HG03558 (cell line): ENCODE measurements around the gene TMA7B.
"Not testable (repeated sequence)": the region's sequence is repeated elsewhere in the genome, so short reads cannot be mapped to it uniquely, and the experiment has no call there.

Source experiments
- ATAC-seq: cut with Tn5 transposase; IDR thresholded peaks from one replicate; pipeline ENCODE4 v1.9.1; 2021; ENCODE audit warnings: moderate number of reproducible peaks; ENCODE audit not compliant: unreplicated experiment; ENCODE audit errors: extremely low read depth

The TMA7B gene

DNA sequence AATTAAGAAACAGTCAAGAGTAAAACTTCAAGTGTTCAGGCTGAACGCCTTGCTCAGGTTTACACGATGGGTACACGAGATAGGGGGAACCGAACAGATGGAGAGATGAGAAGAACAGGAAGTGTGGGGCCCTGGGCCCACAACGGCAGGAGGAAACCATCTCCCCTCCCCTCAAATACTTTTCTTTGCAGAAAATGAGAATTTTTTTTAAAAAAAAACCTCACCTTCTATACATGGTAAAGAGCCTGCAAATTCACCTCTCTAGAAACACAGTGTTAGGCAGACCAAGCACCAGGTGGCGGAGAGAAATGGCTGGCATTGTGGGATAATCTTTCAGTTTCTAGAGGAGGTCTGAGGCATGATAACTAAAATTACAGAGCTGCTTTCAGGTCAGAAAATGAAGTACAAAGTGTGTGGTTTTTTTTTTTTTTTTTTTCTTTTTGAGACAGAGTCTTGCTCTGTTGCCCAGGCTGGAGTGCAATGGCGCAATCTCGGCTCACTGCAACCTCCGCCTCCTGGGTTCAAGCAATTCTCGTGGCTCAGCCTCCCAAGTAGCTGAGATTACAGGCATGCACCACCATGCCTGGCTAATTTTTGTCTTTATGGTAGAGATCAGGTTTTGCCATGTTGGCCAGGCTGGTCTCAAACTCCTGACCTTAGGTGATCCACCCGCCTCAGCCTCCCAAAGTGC lies 8.4 kb upstream of the TMA7B start:
- not testable (repeated sequence) for ATAC-seq

- ATAC-seq = no peak
Measured at GRCh38 chr22:39952347-39952746, 7.8 kb upstream of the TMA7B start.

DNA sequence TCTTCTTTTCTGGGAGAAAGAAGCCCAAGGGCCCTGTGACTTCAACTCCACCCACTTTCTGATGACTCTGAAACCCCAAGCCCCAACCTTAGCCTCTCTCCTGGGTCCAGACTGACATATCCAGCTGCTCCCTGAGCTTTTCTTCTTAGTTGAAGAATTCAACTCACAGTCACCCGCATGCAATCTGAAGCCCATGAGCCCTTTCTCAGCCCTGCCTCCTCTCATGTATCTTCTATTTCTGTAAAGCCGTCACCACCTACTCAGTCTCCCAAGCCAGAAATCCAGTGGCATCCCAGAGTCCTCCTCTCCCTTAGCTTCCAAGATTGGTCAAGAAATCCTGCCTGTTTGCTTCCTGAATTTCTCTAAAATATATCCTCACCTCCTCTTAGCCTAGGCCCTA lies 7.1 kb upstream of the TMA7B start:
- no peak for ATAC-seq

GRCh38 chr22:39954584-39955055 lies 5.6 kb upstream of the TMA7B start:
- ATAC-seq = no peak

- no peak for ATAC-seq
Measured at GRCh38 chr22:39955675-39956074, 4.5 kb upstream of the TMA7B start.

- ATAC-seq = no peak
Measured at GRCh38 chr22:39956932-39957664, 3.1 kb upstream of the TMA7B start.

DNA sequence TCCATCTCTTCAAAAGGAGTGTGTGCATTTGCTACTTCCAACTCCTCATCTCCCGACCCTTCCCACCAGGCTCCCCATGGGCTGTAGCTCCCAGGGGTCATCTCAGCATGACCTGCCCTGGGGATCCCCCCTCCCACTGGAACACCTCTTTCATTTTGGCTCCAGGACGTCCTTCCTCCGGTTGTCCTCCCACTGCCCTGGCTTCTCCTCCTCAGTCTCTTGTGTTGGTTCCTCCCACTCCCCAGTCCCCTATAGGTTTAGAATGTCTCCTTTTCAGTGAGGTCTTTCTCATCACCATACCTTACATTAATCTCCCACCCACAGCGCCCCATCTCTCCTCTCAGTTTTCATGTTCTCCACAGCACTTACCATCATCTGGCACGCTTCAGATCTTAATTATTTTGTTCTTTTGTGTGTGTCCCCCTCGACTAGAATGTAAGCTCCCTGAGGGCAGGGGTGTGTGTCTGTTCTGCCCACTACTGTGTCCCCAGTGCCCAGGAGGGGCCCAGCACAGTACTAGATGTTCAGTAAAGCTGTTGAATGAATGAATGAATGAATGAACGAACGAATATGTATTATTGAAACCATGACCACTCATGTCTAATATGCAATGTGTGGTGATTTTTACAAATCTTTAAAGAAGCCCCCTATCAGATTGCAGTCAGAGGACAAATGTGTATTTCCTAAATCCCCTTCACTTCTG lies 2.0 kb upstream of the TMA7B start:
- no peak for ATAC-seq

DNA sequence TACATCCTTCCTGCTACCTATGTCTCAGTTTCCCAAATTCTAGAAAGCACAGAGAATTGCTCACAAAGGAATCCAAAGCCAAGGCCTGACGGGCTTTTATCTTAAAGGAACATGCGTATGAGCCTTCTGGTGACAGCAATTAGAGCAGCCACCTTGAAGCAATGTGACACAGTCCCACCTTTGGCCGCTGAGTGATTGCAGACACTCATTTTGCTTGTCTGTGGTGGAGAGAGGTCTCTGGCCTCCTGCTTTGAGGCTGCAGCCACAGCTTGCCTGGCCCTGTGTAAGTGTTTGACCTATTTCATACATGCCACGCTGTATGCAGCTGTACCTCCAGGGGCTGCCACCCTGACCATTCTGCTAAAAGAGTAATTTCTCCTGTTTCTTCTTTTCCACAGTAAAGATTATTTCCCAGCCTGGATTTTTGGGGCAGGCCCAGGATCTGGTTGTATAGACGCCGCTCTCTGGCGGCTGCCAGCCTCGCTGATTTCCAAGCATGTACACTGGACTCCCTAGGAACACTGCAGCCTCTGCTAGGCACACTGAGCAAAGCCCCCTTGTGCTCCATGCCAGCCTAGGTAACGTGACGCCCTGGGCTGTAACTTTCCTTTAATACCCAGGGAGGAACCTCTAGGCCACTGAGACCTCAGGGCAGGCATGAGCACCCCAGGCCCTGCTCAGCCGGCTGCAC lies 1.1 kb upstream of the TMA7B start:
- ATAC-seq = no peak

GRCh38 chr22:39960791-39961746 lies 872 bp downstream of the TMA7B start:
- peak; percentile 55 for ATAC-seq

DNA sequence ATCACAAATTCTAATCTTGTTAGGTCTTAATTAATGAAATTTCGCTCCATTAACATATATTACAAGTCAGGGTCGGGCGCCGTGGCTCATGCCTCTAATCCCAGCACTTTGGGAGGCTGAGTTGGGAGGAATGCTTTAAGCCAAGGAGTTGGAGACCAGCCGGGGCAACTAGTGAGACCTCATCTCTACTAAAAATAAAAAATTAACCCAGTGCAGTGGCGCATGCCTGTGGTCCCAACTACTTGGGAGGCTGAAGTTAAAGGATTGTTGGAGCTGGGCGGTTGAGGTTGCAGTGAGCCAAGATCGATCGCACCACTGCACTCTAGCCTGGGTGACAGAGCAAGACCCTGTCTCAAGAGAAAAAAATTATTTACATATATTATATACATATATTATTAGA lies 1.9 kb downstream of the TMA7B start:
- ATAC-seq = no peak

DNA sequence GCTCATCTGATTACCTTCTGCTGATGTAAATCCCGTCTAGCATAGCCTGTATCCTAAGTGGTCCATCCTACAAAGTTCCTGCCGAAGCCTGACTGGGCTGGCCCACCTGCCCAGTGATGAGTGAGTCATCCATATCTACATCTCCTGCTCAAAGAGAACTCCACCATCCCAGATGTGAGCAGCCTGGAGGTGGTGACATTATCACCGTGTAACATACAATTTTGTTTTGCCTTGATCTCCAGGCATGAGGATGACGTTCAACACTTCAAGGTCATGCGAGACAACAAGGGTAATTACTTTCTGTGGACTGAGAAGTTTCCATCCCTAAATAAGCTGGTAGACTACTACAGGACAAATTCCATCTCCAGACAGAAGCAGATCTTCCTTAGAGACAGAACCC lies 5.6 kb downstream of the TMA7B start:
- no peak for ATAC-seq

- no peak for ATAC-seq
Measured at GRCh38 chr22:39966470-39966869, 6.3 kb downstream of the TMA7B start.

GRCh38 chr22:39967103-39967829 lies 7.1 kb downstream of the TMA7B start:
- ATAC-seq = no peak

DNA sequence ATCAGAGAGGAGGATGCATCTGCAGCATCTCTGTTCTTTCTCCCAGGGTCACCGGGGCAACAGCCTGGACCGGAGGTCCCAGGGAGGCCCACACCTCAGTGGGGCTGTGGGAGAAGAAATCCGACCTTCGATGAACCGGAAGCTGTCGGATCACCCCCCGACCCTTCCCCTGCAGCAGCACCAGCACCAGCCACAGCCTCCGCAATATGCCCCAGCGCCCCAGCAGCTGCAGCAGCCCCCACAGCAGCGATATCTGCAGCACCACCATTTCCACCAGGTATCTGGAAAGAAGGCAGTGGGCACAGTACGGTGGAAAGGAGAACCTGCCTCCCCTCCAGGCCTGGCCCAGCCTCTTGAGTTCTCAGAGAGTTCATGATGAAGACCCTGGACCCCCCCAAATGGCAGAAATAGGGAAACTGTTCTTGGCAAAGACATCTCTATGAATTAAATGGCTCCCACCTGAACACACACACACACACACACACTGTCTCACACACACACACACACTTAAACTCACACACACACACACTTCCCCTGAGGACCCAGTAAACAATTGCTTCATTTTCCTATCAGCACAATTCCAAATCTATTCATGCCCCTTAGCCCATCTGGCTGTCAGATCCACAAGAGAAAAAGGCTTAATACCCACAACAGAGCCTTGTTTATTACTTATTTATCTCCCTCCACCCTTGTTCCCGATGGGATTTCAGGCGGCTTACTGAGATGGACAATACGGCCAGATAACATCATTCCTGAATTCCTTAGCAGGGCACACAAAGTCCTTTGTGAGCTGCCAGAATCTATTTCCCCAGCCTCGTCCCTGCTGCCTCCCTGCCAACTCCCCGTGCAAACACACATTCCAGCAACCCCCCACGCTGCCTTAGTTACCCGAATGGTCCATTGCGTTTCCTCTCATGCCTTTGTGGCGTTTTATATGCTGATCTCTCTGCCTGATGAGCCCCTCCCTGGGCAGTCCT lies 8.1 kb downstream of the TMA7B start:
- ATAC-seq = no peak

- ATAC-seq = no peak
Measured at GRCh38 chr22:39970742-39971141, 10.5 kb downstream of the TMA7B start.

DNA sequence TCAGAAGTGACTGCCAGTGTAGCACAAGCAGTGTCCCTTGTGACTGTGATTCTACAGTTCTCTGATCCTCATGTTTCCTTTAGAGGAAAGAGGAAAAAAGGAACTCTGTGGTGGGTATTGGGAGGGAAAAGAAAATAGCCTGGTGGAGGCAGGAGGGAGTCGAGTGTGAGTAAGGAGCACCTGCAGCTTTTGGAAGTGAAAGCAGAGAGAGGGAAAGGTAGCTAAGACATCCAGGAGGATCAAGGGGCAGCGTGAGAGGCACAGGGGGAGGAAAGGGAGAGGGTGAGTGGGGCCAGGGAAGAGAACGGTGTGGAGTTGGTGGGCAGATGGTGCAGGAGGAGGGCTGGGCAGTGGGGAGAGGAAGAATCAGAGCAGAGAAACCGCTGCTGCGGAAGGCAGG lies 12.4 kb downstream of the TMA7B start:
- ATAC-seq = no peak

GRCh38 chr22:39973656-39974055 lies 13.5 kb downstream of the TMA7B start:
- ATAC-seq = no peak

DNA sequence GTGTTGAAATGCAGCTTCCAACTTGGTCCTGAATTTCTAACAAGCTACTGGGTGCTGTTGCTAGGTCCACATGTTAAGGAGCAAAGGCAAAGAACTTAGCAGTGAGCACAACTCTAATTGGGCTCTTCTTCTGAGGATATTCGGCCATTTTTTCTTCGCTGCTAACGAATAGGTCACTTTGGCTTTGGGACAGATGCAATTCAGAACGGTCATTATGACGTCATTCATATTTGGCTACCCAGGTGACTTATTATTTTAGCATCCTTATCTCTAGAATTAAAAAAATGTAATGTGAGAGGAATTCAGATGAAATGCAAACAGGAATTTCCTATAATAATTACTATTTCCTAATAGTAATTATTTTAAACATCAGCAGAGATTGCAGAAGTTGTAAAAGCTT lies 13.9 kb downstream of the TMA7B start:
- no peak for ATAC-seq
